ENCODE data around the gene CEP128.

Gene CEP128

DNA sequence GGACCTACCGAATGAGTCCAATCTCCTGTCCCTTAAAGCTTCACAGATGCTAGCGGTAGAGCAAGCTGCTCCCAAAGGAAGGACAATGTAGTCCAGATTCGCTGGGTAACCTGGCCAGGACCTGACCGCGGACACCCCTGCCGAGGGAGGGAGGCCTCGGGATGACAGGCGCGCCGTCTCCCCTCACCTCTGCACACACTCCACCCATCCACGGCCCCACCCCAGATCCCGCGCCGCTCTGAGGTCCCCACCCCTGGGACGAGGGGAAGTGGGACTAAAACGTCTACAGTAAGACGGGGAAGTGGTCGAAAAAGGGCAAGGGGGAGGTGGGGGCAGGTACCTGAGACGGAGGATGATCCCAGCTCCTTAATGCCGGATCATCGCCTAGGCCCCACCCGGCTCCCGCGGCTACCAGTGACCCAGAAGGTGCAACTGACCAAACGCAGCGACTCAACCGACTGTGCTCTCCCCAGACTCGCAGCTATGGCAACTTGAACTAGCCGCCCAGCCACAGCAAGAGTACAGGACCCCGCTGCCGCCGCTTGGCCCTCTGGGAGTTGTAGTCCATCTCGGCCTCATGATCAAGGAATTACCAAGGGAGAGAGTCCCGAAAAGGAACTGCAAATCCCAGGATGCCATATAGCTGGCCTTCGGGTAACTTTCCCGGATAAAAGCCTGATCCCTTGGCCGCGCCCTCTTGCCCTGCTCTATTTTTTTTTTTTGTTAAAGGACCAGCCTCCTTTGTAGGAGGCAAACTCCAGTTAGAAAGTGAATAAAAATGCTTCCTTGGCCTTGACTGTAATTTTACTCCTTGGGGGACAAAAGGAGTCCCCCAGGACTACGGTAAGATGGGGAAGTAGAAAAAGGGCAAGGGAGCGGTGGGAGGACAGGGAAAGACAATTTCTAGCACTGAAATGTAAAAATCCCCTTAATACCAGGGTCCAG, at the start of gene CEP128:
TSS of gene CEP128 (minus strand) at position 498 of the 945 bp plus-strand sequence.
- DNase-seq (ENCODE audit: low read depth), result peak; percentile 95

DNA sequence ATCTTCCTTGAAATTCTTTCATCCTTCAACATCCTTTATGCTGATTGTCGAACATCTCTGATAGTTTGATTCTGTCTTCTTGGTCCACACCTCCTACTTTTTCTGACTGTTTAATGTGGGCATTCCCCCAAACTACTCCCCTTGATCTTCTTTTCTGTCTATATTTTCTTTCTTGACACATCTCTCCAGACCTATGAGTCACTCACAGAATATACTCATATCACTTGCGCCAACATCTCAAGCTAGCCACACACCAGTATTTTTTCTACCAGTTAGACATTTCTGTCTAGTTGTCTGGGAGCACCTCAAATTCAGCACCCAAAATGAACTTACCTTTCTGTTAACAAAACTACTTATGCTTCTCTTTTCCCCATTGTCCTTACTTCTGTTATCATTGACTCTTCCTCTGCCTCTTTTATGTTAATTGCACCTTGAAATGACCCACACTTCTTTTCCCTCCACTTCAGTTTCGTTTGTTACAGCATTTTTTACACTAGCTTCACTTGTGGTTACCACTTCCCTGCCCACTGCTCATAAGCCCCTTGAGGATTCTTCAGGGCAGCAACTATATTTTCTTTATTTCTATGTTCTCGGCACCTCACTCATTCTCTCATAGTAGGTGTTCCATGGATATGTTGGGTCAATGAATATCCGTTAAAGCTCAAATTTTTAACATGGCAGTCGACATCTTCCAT, 47.3 kb upstream of the CEP128 start:
- DNase-seq (ENCODE audit: low read depth), result no peak

DNA sequence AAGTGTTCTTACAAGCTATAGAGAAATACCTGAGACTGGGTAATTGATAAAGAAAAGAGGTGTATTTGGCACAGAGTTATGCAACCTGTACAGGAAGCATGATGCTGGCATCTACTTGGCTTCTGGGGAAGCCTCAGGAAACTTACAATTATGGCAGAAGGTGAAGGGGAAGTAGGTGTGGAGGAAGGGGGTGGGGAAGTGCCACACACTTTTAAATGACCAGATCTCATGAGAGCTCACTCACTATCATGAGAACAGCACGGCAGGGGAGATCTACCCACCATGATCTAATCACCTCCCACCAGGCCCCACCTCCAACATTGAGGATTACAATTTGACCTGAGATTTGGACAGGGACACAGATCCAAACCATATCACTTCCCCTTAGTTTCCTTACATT, 46.7 kb upstream of the CEP128 start:
- no peak for DNase-seq (ENCODE audit: low read depth)

- peak; percentile 21 for DNase-seq (ENCODE audit: low read depth)
Measured at GRCh38 chr14:80987235-80988032, 45.9 kb upstream of the CEP128 start.

- DNase-seq (ENCODE audit: low read depth), result no peak
Measured at GRCh38 chr14:80982711-80983110, 41.2 kb upstream of the CEP128 start.

DNA sequence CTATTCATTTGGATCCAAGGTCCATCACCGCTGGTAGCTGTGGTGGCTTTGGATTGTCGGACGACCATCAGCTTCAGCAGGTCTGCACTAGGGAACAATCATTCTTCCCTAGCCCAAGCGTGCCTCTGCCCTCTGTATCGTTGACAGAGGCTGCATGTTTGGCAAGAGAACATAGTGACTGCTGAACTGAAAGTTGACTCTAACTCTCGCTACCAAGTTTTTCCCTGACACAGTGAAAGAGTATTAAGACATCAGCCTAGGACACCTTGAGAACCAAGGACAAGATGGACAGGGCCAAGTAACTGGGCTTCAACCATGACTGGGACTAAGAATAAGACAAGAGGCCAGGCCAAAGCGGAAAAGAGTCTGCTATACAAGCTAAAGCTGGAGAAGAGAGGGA, 40.1 kb upstream of the CEP128 start:
- DNase-seq (ENCODE audit: low read depth), result no peak

- DNase-seq (ENCODE audit: low read depth), result no peak
Measured at GRCh38 chr14:80981156-80981555, 39.6 kb upstream of the CEP128 start.

DNA sequence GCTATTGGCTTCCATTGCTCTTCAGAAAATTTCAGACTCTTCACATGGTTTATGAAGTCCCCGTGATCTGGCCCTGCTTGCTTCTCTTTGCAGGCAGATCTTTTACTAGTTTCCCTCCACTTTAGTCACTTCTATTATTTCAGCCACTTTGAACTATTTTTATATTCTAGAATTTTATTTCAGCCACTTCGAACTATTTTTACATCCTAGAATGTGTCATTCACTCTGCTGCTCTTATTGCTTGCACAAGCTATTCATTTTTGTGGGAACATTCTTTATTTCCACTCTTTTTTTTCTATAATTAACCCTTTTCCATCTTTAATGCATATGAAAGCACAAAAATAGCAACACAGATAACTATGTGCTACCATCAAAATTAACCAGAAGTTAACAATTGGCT, 38.4 kb upstream of the CEP128 start:
- no peak for DNase-seq (ENCODE audit: low read depth)

- no peak for DNase-seq (ENCODE audit: low read depth)
Measured at GRCh38 chr14:80978403-80978802, 36.9 kb upstream of the CEP128 start.

GRCh38 chr14:80977221-80977620, 35.7 kb upstream of the CEP128 start:
- DNase-seq (ENCODE audit: low read depth), result no peak

DNA sequence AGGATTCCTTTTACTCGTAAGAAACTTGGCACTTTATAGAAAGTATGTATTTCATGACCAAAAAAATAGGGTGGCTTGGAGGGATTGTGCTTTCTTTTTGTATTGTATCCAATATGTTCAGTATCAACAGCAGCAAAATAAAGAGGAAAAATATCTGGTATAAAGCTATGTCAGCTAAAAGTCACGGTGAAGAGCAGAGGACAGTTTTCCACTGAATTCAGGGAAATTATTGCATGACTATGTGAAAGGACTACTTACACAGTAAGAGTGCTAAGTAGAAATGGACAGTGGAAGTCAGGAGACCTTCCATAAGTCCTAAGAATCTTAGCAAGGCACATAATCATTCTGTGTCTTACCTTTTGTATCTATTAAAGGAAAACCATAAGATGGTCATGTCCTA, 33.1 kb upstream of the CEP128 start:
- no peak for DNase-seq (ENCODE audit: low read depth)

GRCh38 chr14:80973931-80974641, 32.5 kb upstream of the CEP128 start:
- DNase-seq (ENCODE audit: low read depth), result peak; percentile 64

- no peak for DNase-seq (ENCODE audit: low read depth)
Measured at GRCh38 chr14:80965037-80965436, 23.5 kb upstream of the CEP128 start.

DNA sequence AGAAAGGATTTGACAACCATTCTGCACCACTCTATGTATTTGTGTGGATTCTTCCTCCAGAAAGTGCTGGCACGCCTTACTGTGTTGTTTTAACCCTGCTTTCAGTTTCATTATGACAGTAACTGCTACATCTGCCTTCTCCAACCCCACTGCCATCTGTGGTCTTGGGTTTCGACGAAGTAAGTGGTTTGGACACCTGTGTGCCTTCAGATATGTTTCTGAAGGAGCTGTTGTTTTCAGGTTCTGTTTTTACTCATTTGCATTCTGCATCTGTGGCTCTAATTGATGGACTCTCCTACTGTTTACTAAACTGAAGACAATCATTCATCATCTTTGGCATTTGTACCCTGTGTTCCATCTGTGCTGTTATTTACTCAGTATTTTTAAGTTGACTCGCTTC, 18.0 kb upstream of the CEP128 start:
- no peak for DNase-seq (ENCODE audit: low read depth)

GRCh38 chr14:80958939-80959338, 17.4 kb upstream of the CEP128 start:
- no peak for DNase-seq (ENCODE audit: low read depth)

- DNase-seq (ENCODE audit: low read depth), result no peak
Measured at GRCh38 chr14:80958226-80958625, 16.7 kb upstream of the CEP128 start.

DNA sequence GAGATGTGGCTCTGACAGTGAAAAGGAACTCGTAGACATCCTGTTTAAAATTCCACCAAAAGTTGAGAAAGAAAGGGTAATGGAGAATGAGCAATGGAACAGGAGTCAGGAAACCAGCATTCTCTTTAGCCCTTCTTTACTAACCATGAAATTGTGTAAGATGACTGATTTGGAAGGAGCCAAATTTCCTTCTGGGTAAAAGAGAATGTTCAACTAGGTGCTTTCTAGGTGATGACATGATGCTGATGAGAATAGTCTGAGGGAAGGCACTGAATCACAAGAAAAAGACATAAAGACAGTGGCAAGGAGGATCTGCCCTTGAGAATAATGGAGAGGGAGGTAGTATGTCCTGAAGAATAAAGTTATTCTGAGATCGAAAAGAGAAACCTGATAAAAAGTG, 16.1 kb upstream of the CEP128 start:
- DNase-seq (ENCODE audit: low read depth), result no peak

- no peak for DNase-seq (ENCODE audit: low read depth)
Measured at GRCh38 chr14:80956922-80957321, 15.4 kb upstream of the CEP128 start.

- DNase-seq (ENCODE audit: low read depth), result no peak
Measured at GRCh38 chr14:80956102-80956501, 14.6 kb upstream of the CEP128 start.

DNA sequence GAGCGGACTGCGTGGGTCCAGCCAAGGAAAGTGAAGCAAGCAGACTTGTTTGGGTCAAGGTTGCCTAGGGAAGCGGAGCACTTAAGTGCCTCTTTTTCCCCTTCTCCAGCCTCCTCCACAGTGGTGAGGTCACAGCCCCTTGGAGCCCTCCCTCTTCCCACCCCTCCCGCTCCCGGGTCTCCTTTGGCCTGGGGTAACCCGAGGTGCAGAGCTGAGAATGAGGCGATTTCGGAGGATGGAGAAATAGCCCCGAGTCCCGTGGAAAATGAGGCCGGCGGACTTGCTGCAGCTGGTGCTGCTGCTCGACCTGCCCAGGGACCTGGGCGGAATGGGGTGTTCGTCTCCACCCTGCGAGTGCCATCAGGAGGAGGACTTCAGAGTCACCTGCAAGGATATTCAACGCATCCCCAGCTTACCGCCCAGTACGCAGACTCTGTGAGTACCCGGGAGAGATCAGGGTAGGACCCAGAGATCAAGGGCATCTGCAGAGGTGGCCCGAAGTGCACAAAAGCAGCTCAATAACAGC, 13.9 kb upstream of the CEP128 start, which contains the start of gene TSHR:
TSS of gene TSHR (plus strand) at position 206 of the 526 bp plus-strand sequence. CDS start at position 266, 60 bp downstream.
- DNase-seq (ENCODE audit: low read depth), result no peak

GRCh38 chr14:80954687-80955299, 13.3 kb upstream of the CEP128 start:
- peak; percentile 41 for DNase-seq (ENCODE audit: low read depth)
